Ovary (tissue), 3 donors: ENCODE data around the gene MIPEP.

Source experiments
- CTCF ChIP-seq, 3 donors: fragments of 450-650 bp in 2 of 3; fragments of 200-600 bp in 1 of 3; IDR thresholded peaks; one replicate each; pipeline versions ENCODE4 v1.5.1 to v1.8.0; 2016 to 2022; ENCODE audit warnings: antibody characterized with exemption in 3 of 3, mild to moderate bottlenecking in 1 of 3
- EP300 ChIP-seq: sonication (generic); formaldehyde crosslinking; IDR thresholded peaks from one replicate; pipeline ENCODE4 v1.6.1; 2017; ENCODE audit warnings: antibody characterized with exemption
- POLR2A ChIP-seq: fragments of 450-650 bp; IDR thresholded peaks from one replicate; pipeline ENCODE4 v1.6.1; 2017; ENCODE audit warnings: antibody characterized with exemption, mild to moderate bottlenecking, moderate library complexity
- donor health status: DM: no; HTN: no; CAD: no.

DNA sequence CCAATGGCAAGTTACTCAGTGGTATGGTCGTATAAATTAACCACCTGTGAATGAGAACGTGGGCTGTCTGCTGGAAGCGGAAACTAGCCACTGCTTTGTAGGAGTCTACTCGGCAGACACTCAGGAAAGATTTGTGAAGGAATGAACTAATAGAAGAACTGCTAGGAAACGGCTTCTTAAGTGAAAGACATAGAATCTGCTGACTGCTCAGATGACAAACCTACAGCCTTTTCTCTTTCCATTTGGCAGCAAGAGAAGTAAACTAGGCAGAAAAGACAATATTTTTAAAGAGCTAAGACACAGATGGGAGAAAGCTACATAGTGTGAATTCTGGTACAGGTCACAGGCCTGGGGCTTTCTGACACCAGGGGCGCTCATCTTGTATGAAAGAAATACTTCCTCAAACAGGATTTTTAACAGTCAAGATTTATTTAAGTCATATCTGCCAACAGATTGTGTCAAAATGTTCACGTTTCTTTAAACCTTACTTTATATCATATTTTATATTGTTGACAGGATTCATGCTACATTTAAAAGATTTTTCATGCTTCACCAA is 78.4 kb downstream of the MIPEP start:
- no peak for TF ChIP-seq CTCF (IDR thresholded peaks at IDR 0.05)
- no peak for TF ChIP-seq POLR2A
- no peak for TF ChIP-seq EP300
